ENCODE results near the gene TGFB3. TPM values are rescaled to one million over a fixed set of nuclear protein-coding genes. Genes with fewer than 3 reads are reported as not detected.

The TGFB3 gene
- total and polyA plus RNA-seq, 9 donors = 5.7 to 23.7 (median 16.4) TPM

GRCh38 chr14:75961662-75962061 lies 20.1 kb downstream of the TGFB3 start:
- Histone ChIP-seq H3K4me3 (no peak overlapping the region), H3K36me3 (no peaks in the 10 kb centered on the region), H3K4me1 (ENCODE audit: insufficient read depth) (no peaks in the 10 kb centered on the region), H3K27me3 (no peaks in the 10 kb centered on the region), H3K27ac (no peak overlapping the region), H3K9me3 (no peaks in the 10 kb centered on the region)
- no peak for DNase-seq
- WGBS, 3 donors = 67 to 81% (median 68%) methylated on average over 3 of the region's 3 CpGs
- intact Hi-C loops (cut with DNase I) = no loop called here
- TF ChIP-seq POLR2A (IDR thresholded peaks at IDR 0.05) (no peak), EP300 (IDR thresholded peaks at IDR 0.05) (no peak), CTCF (IDR thresholded peaks at IDR 0.05) (no peak)

- DNase-seq = no peak
- no peaks in the 10 kb centered on the region for H3K27me3 ChIP-seq
- H3K27ac ChIP-seq = no peak overlapping the region
- no peaks in the 10 kb centered on the region for H3K36me3 ChIP-seq
- 74 to 83% (median 75%) methylated on average over 6 of the region's 6 CpGs for WGBS, 3 donors
- H3K4me3 ChIP-seq = no peak overlapping the region
- H3K9me3 ChIP-seq = no peaks in the 10 kb centered on the region
- H3K4me1 ChIP-seq (ENCODE audit: insufficient read depth) = no peaks in the 10 kb centered on the region
- TF ChIP-seq POLR2A (IDR thresholded peaks at IDR 0.05) = no peak
- TF ChIP-seq EP300 (IDR thresholded peaks at IDR 0.05) = no peak
- no peak for TF ChIP-seq CTCF (IDR thresholded peaks at IDR 0.05)
- intact Hi-C loops (cut with DNase I) = no loop called here
Measured at GRCh38 chr14:75960231-75960630, 21.6 kb downstream of the TGFB3 start.

- H3K27ac ChIP-seq = no peak overlapping the region
- H3K4me3 ChIP-seq = no peak overlapping the region
- no peak for DNase-seq
- H3K4me1 ChIP-seq (ENCODE audit: insufficient read depth) = no peaks in the 10 kb centered on the region
- WGBS, 3 donors = 93 to 96% (median 94%) methylated on average over 9 of the region's 9 CpGs
- TF ChIP-seq EP300 (IDR thresholded peaks at IDR 0.05) = no peak
- no peak for TF ChIP-seq CTCF (IDR thresholded peaks at IDR 0.05)
- no peak for TF ChIP-seq POLR2A (IDR thresholded peaks at IDR 0.05)
- no peaks in the 10 kb centered on the region for H3K27me3 ChIP-seq
- intact Hi-C loops (cut with DNase I) = no loop called here
- H3K36me3 ChIP-seq = no peaks in the 10 kb centered on the region
- no peaks in the 10 kb centered on the region for H3K9me3 ChIP-seq
Measured at GRCh38 chr14:75959031-75959430, 22.8 kb downstream of the TGFB3 start.

- intact Hi-C loops (cut with DNase I) = no loop called here
- 92 to 94% (median 93%) methylated on average over 3 of the region's 3 CpGs for WGBS, 3 donors
- no peaks in the 10 kb centered on the region for H3K9me3 ChIP-seq
Measured at GRCh38 chr14:75952489-75952888, 29.3 kb downstream of the TGFB3 start.

GRCh38 chr14:75946785-75947184 lies 35.0 kb downstream of the TGFB3 start:
- no peak overlapping the region for H3K27ac ChIP-seq
- no peak overlapping the region for H3K4me3 ChIP-seq
- H3K27me3 ChIP-seq = no peaks in the 10 kb centered on the region
- H3K9me3 ChIP-seq = no peaks in the 10 kb centered on the region
- intact Hi-C loops (cut with DNase I) = no loop called here
- no peaks in the 10 kb centered on the region for H3K36me3 ChIP-seq
- no peaks in the 10 kb centered on the region for H3K4me1 ChIP-seq (ENCODE audit: insufficient read depth)
- 92 to 95% (median 93%) methylated on average over 5 of the region's 5 CpGs for WGBS, 3 donors
- TF ChIP-seq EP300 (IDR thresholded peaks at IDR 0.05) = no peak
- TF ChIP-seq POLR2A (IDR thresholded peaks at IDR 0.05) = no peak
- no peak for TF ChIP-seq CTCF (IDR thresholded peaks at IDR 0.05)
- no peak for DNase-seq

More at GRCh38 chr14:75952489-75952888, 29.3 kb downstream of the TGFB3 start:
- H3K36me3 ChIP-seq = no peaks in the 10 kb centered on the region
- no peaks in the 10 kb centered on the region for H3K4me1 ChIP-seq (ENCODE audit: insufficient read depth)
- no peak for DNase-seq
- no peaks in the 10 kb centered on the region for H3K27me3 ChIP-seq
- no peak overlapping the region for H3K27ac ChIP-seq
- TF ChIP-seq EP300 (IDR thresholded peaks at IDR 0.05) (no peak), POLR2A (IDR thresholded peaks at IDR 0.05) (no peak)
- H3K4me3 ChIP-seq = no peak overlapping the region
